Measurements from ENCODE around the gene TSEN2. TPM values are rescaled to one million over a fixed set of nuclear protein-coding genes. Genes with fewer than 3 reads are reported as not detected.
"Not testable (repeated sequence)": the region's sequence is repeated elsewhere in the genome, so short reads cannot be mapped to it uniquely, and the experiment has no call there.

TSEN2 gene
- total and polyA plus RNA-seq, 9 of the 15 experiments (the other 6 are each of a cell fraction or from before 2014, with no cell fraction given) = 38.5 to 76.3 (median 46.6) TPM

DNA sequence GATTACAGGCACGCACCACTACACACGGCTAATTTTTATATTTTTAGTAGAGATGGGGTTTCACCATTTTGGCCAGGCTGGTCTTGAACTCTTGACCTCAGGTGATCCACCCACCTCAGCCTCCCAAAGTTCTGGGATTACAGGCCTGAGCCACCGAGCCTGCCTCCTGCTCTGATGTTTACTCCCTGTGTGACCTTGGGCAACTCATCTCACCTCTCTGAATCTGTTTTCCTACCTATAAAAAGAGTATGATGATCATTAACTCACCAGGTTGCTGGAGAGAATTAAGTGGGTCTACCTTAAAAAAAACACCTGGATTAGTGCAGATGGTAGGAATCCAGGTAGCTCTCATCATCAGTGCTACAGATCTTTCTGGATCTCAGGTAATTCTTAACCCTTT, 5.1 kb upstream of the TSEN2 start:
- 0% methylated on average over 3 of the region's 3 CpGs for WGBS (ENCODE audit: insufficient coverage, low coverage, missing lambda C conversion rate)
- H2AFZ ChIP-seq (ENCODE audit: low read depth, low read length); H3K27ac ChIP-seq (ENCODE audit: extremely low read depth, low read depth, low read length); H3K36me3 ChIP-seq (ENCODE audit: control insufficient read depth, insufficient read depth, low read length); in situ Hi-C loops (cut with MboI); H3K4me3 ChIP-seq; DNase-seq (ENCODE audit: extremely low read depth in 1 of 4, low spot score in 3 of 4); H3K79me2 ChIP-seq (ENCODE audit: control insufficient read depth, insufficient read depth, low read length); BruUV-seq (replicated peaks); H3K9me1 ChIP-seq (ENCODE audit: control insufficient read depth, insufficient read depth, low read length); H4K20me1 ChIP-seq (replicated peaks; ENCODE audit: control insufficient read depth, insufficient read depth, low read length); H3K9ac ChIP-seq (ENCODE audit: insufficient read depth in 1 of 2, low read depth in 2 of 2, low read length in 2 of 2); H3K4me2 ChIP-seq (ENCODE audit: insufficient read depth, low read length); H3K9me3 ChIP-seq (replicated peaks; ENCODE audit: control insufficient read depth, insufficient read depth, low read depth, low read length); FAIRE-seq; ATAC-seq: not testable (repeated sequence)
- POLR2A ChIA-PET = interaction anchor here (0.8 to 1.2 kb wide), 3 partner anchors 14 to 120 kb away, joined by 3 to 7 read pairs (median 3); no protein-coding TSS in a partner anchor
- Histone ChIP-seq H3K27me3 (ENCODE audit: control insufficient read depth in 2 of 2, insufficient read depth in 2 of 2, low read length in 2 of 2) (peaks cover 21 to 26% of the 10 kb centered on the region in 2 experiments; a peak in 4 of 5 replicates), H3K4me1 (replicated peaks in 1 of 2; ENCODE audit: control insufficient read depth in 2 of 2, insufficient read depth in 2 of 2, low read length in 2 of 2) (peaks cover 14 to 17% of the 10 kb centered on the region in 2 experiments; a peak in 4 of 5 replicates)
- intact Hi-C loops (cut with micrococcal nuclease) = loop anchor here (5.0 kb wide), 1 partner anchor 292 kb away; no protein-coding TSS in a partner anchor
- CTCF ChIA-PET (ENCODE audit: low intra/inter-chr PET ratio) = interaction anchor here (0.6 to 1.9 kb wide), 6 partner anchors 16 to 344 kb away, joined by 3 to 24 read pairs (median 3); no protein-coding TSS in a partner anchor

DNA sequence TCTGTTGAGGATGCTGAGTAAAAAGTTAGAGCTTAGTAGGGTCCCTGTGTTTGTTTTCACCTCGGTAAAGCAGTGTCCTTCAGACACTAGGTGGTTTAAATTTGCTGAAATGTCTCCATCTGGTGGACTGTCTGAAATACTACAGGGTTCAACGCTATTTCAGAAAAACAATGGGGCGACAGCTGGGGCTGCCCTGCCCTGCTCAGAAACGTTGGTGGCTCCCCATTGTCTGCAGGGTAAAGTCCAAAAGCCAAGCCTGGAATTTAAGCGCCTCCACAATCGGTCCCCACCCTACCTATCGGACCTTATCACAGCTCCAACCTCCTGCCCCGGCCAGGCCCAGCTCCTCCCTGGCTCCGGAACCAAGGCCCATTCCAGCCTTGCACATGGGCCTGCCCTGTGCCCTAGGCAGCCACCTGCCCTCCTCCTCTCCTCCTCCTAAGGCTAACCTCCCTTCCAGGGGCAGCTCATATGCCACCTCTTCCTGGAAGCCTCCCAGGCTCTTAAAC, 4.3 kb upstream of the TSEN2 start:
- WGBS (ENCODE audit: insufficient coverage, low coverage, missing lambda C conversion rate) = 13% methylated on average over 9 of the region's 9 CpGs
- Histone ChIP-seq H3K4me2 (ENCODE audit: insufficient read depth, low read length) (no peak overlapping the region), H3K4me3 (no peak overlapping the region), H2AFZ (ENCODE audit: low read depth, low read length) (no peak overlapping the region; the same call in 1 of the 2 replicates), H3K79me2 (ENCODE audit: control insufficient read depth, insufficient read depth, low read length) (peaks cover 7% of the 10 kb centered on the region), H3K9ac (ENCODE audit: insufficient read depth in 1 of 2, low read depth in 2 of 2, low read length in 2 of 2) (peak overlapping the region in 1 of 2 experiments; percentile 53; a peak in 1 of 4 replicates), H3K36me3 (ENCODE audit: control insufficient read depth, insufficient read depth, low read length) (no peaks in the 10 kb centered on the region), H3K27me3 (ENCODE audit: control insufficient read depth in 2 of 2, insufficient read depth in 2 of 2, low read length in 2 of 2) (peaks cover 16 to 20% of the 10 kb centered on the region in 2 experiments; a peak in 4 of 5 replicates), H3K27ac (ENCODE audit: extremely low read depth, low read depth, low read length) (no peak overlapping the region), H4K20me1 (replicated peaks; ENCODE audit: control insufficient read depth, insufficient read depth, low read length) (no peaks in the 10 kb centered on the region), H3K9me1 (ENCODE audit: control insufficient read depth, insufficient read depth, low read length) (no peaks in the 10 kb centered on the region), H3K9me3 (replicated peaks; ENCODE audit: control insufficient read depth, insufficient read depth, low read depth, low read length) (no peaks in the 10 kb centered on the region), H3K4me1 (replicated peaks in 1 of 2; ENCODE audit: control insufficient read depth in 2 of 2, insufficient read depth in 2 of 2, low read length in 2 of 2) (peaks cover 14 to 22% of the 10 kb centered on the region in 2 experiments; a peak in 4 of 5 replicates)
- ATAC-seq (peak; percentile 65), FAIRE-seq (peak; percentile 81), DNase-seq (ENCODE audit: extremely low read depth in 1 of 4, low spot score in 3 of 4) (peak; percentile 62 to 78 (median 74))
- no TSS peak for BruUV-seq (replicated peaks)
- intact Hi-C loops (cut with micrococcal nuclease) = loop anchor here (1.0 to 10.0 kb wide), 6 partner anchors 242 to 515 kb away; no protein-coding TSS in a partner anchor
- POLR2A ChIA-PET = interaction anchor here (0.8 to 1.2 kb wide), 5 partner anchors 14 to 345 kb away, joined by 3 to 7 read pairs (median 3); no protein-coding TSS in a partner anchor
- in situ Hi-C loops (cut with MboI) = loop anchor here (5.0 kb wide), 1 partner anchor 343 kb away; no protein-coding TSS in a partner anchor
- CTCF ChIA-PET (ENCODE audit: low intra/inter-chr PET ratio) = interaction anchor here (0.6 to 1.9 kb wide), 9 partner anchors 15 to 1101 kb away, joined by 3 to 24 read pairs (median 3); no protein-coding TSS in a partner anchor
- TF ChIP-seq RCOR1 (IDR thresholded peaks at IDR 0.05; ENCODE audit: borderline replicate concordance in 1 of 2, low read depth in 2 of 2, low read length in 2 of 2) = 0 out of 4 replicates have a peak, but pooled peaks of 1 of the 2 experiments have one; percentile 7
- TF ChIP-seq CTCF (IDR thresholded peaks at IDR 0.05 in 2 of 3, conservative IDR thresholded peaks at IDR 0.05 in 1 of 3; ENCODE audit: insufficient read depth in 2 of 3, low read depth in 1 of 3, low read length in 3 of 3) = peak; percentile 81 to 86 (median 85)
- TF ChIP-seq SP2 (IDR thresholded peaks at IDR 0.05; ENCODE audit: extremely low read depth, low read depth, low read length, poor library complexity, severe bottlenecking) = no peak
- no peak for TF ChIP-seq ZBTB43 (CRISPR knock-in tag; IDR thresholded peaks at IDR 0.05)
- no peak for TF ChIP-seq CREB1 (IDR thresholded peaks at IDR 0.05)
- no peak for TF ChIP-seq CREB1 (CRISPR knock-in tag; IDR thresholded peaks at IDR 0.05)
- no peak for TF ChIP-seq HDAC2 (IDR thresholded peaks at IDR 0.05)
- TF ChIP-seq MITF (IDR thresholded peaks at IDR 0.05) = no peak
- no peak for TF ChIP-seq KLF6 (CRISPR knock-in tag; IDR thresholded peaks at IDR 0.05; ENCODE audit: borderline replicate concordance)

Data from K562 (cell line).